DMS153 treated with DMSO at 0.1 percent for 48 hours (cell line): ENCODE data around the gene VPS25.
"Not testable (repeated sequence)": the region's sequence is repeated elsewhere in the genome, so short reads cannot be mapped to it uniquely, and the experiment has no call there.

ENCODE experiments used
- DNase-seq: peaks from one replicate; lab custom pipeline; 2025; ENCODE audit not compliant: unreplicated experiment; lab: John Stamatoyannopoulos, UW

Gene VPS25

GRCh38 chr17:42768006-42768405 lies 5.2 kb upstream of the VPS25 start:
- not testable (repeated sequence) for DNase-seq

- DNase-seq, result not testable (repeated sequence)
Measured at GRCh38 chr17:42769964-42770363, 3.3 kb upstream of the VPS25 start.

GRCh38 chr17:42772945-42773289 lies 332 bp upstream of the VPS25 start:
- no peak for DNase-seq

GRCh38 chr17:42774066-42774745 lies 957 bp downstream of the VPS25 start:
- DNase-seq, result no peak

GRCh38 chr17:42775534-42776098 lies 2.4 kb downstream of the VPS25 start:
- DNase-seq, result no peak

GRCh38 chr17:42778570-42778969 lies 5.3 kb downstream of the VPS25 start:
- no peak for DNase-seq

GRCh38 chr17:42779304-42779935 lies 6.2 kb downstream of the VPS25 start:
- DNase-seq, result no peak

- no peak for DNase-seq
Measured at GRCh38 chr17:42779936-42780850, 6.9 kb downstream of the VPS25 start, which contains the start of gene WNK4. Gene WNK4, plus strand, starts transcription at chr17:42780610. Its CDS starts 89 bp downstream, at chr17:42780699.

- no peak for DNase-seq
Measured at GRCh38 chr17:42780851-42781638, 7.8 kb downstream of the VPS25 start.

- DNase-seq, result no peak
Measured at GRCh38 chr17:42781639-42782165, 8.5 kb downstream of the VPS25 start.

GRCh38 chr17:42782166-42783061 lies 9.2 kb downstream of the VPS25 start:
- no peak for DNase-seq

- no peak for DNase-seq
Measured at GRCh38 chr17:42783062-42783790, 10.0 kb downstream of the VPS25 start.

- no peak for DNase-seq
Measured at GRCh38 chr17:42783791-42784138, 10.5 kb downstream of the VPS25 start.

GRCh38 chr17:42784409-42784808 lies 11.2 kb downstream of the VPS25 start:
- DNase-seq, result no peak

GRCh38 chr17:42784811-42785592 lies 11.8 kb downstream of the VPS25 start:
- no peak for DNase-seq

GRCh38 chr17:42787266-42787665 lies 14.0 kb downstream of the VPS25 start:
- DNase-seq, result no peak

GRCh38 chr17:42791948-42792347 lies 18.7 kb downstream of the VPS25 start:
- no peak for DNase-seq

GRCh38 chr17:42792545-42792944 lies 19.3 kb downstream of the VPS25 start:
- no peak for DNase-seq
